GM19099 (cell line): Measurements from ENCODE around the gene TNMD.

Source experiments
- POLR2A ChIP-seq: IDR thresholded peaks from 3 replicates; pipeline ENCODE4 v1.6.1; 2011; ENCODE audit warnings: low read depth; ENCODE audit not compliant: insufficient read length; ENCODE audit errors: extremely low read depth

Gene TNMD

GRCh38 chrX:100636321-100636991 lies 51.7 kb downstream of the TNMD start, which contains the start of gene TSPAN6:
Gene TSPAN6 (minus strand): TSS chrX:100636806. CDS start chrX:100636694, 112 bp downstream.
- no peak for TF ChIP-seq POLR2A

- TF ChIP-seq POLR2A, result no peak
These were observed 57.6 kb downstream of the TNMD start for GRCh38 chrX:100642290-100642689.

- TF ChIP-seq POLR2A, result no peak
These were observed 58.5 kb downstream of the TNMD start for GRCh38 chrX:100643212-100643611.

GRCh38 chrX:100643956-100644860 lies 59.5 kb downstream of the TNMD start, which contains the start of gene SRPX2:
Gene SRPX2 (plus strand): TSS chrX:100644199. CDS start chrX:100646323, 2,124 bp downstream.
- TF ChIP-seq POLR2A, result no peak

- no peak for TF ChIP-seq POLR2A
These were observed 60.4 kb downstream of the TNMD start for GRCh38 chrX:100645106-100645505.

GRCh38 chrX:100647095-100647494 lies 62.4 kb downstream of the TNMD start:
- TF ChIP-seq POLR2A, result no peak

GRCh38 chrX:100647739-100648138 lies 63.0 kb downstream of the TNMD start:
- no peak for TF ChIP-seq POLR2A

GRCh38 chrX:100648458-100649417 lies 64.0 kb downstream of the TNMD start:
- no peak for TF ChIP-seq POLR2A
